HEK293 (cell line): ENCODE results near the gene JPH3.

Experiments
- CTCF ChIA-PET: fragments of 350-600 bp; formaldehyde crosslinking; extraction: SDS; loops from one replicate; lab custom pipeline; 2021; ENCODE audit warnings: antibody characterized with exemption; lab: Yijun Ruan, JAX
- POLR2A ChIA-PET: fragments of 300-600 bp; formaldehyde crosslinking; extraction: SDS; loops from one replicate; lab custom pipeline; 2020; ENCODE audit warnings: antibody characterized with exemption, inconsistent platforms; lab: Yijun Ruan, JAX
- H3K27ac ChIP-seq: fragments of 200-500 bp; sonication (Bioruptor generic); 2 replicates; pipeline ENCODE4 v1.5.1; 2014; ENCODE audit warnings: low read depth, low read length, control low read depth, inconsistent platforms; ENCODE audit errors: extremely low read depth
- H3K36me3 ChIP-seq, 2 experiments: fragments of 200-500 bp in 1 of 2; sonication (Bioruptor generic) in 1 of 2; 1 replicate in 1 of 2; 2 replicates in 1 of 2; pipeline ENCODE4 v1.5.1; 2014 to 2017; ENCODE audit warnings: inconsistent platforms in 2 of 2, low read length in 2 of 2; ENCODE audit not compliant: control insufficient read depth in 2 of 2, insufficient read depth in 1 of 2
- H3K4me1 ChIP-seq: fragments of 200-500 bp; sonication (Bioruptor generic); 2 replicates; pipeline ENCODE4 v1.5.1; 2014; ENCODE audit warnings: mild to moderate bottlenecking, low read length, inconsistent platforms; ENCODE audit not compliant: control insufficient read depth, insufficient read depth
- H3K4me3 ChIP-seq: 2 replicates; pipeline ENCODE4 v1.5.1; 2011; ENCODE audit warnings: low read depth, mild to moderate bottlenecking, control low read depth, low read length, moderate library complexity
- H3K9me3 ChIP-seq: fragments of 200-500 bp; sonication (Bioruptor generic); 2 replicates; pipeline ENCODE4 v1.5.1; 2014; ENCODE audit warnings: low read depth, low read length, inconsistent platforms; ENCODE audit not compliant: control insufficient read depth, insufficient read depth
- FEZF1 ChIP-seq: fragments of 450-650 bp; formaldehyde crosslinking; IDR thresholded peaks from 2 replicates; pipeline ENCODE4 v1.5.1; 2016; ENCODE audit warnings: missing biosample characterization, missing genetic modification characterization
- GLIS1 ChIP-seq: fragments of 450-650 bp; formaldehyde crosslinking; IDR thresholded peaks from 2 replicates; pipeline ENCODE4 v1.5.1; 2016; ENCODE audit warnings: missing biosample characterization, missing genetic modification characterization
- MEIS1 ChIP-seq: sonication (generic); formaldehyde crosslinking; IDR thresholded peaks from 2 replicates; pipeline ENCODE4 v1.8.1; 2022; ENCODE audit warnings: missing genetic modification reagents, mild to moderate bottlenecking, borderline replicate concordance
- RBAK ChIP-seq: fragments of 450-650 bp; formaldehyde crosslinking; IDR thresholded peaks from 2 replicates; pipeline ENCODE4 v1.5.1; 2016; ENCODE audit warnings: missing biosample characterization, missing genetic modification characterization
- SALL2 ChIP-seq: fragments of 450-650 bp; formaldehyde crosslinking; IDR thresholded peaks from 2 replicates; pipeline ENCODE4 v1.5.0; 2017; ENCODE audit warnings: missing biosample characterization, mild to moderate bottlenecking, missing genetic modification characterization, borderline replicate concordance
- SP3 ChIP-seq: fragments of 450-650 bp; formaldehyde crosslinking; IDR thresholded peaks from 2 replicates; pipeline ENCODE4 v1.5.1; 2016; ENCODE audit warnings: missing biosample characterization, missing genetic modification characterization
- ZBTB20 ChIP-seq: fragments of 450-650 bp; formaldehyde crosslinking; IDR thresholded peaks from 2 replicates; pipeline ENCODE4 v1.5.1; 2016; ENCODE audit warnings: missing biosample characterization, missing genetic modification characterization
- ZFP41 ChIP-seq: fragments of 450-650 bp; formaldehyde crosslinking; IDR thresholded peaks from 2 replicates; pipeline ENCODE4 v1.5.1; 2016; ENCODE audit warnings: missing biosample characterization, missing genetic modification characterization, borderline replicate concordance
- ZNF132 ChIP-seq: fragments of 450-650 bp; formaldehyde crosslinking; IDR thresholded peaks from 2 replicates; pipeline ENCODE4 v1.5.1; 2017; ENCODE audit warnings: missing biosample characterization, missing genetic modification characterization, borderline replicate concordance
- ZNF133 ChIP-seq: fragments of 450-650 bp; formaldehyde crosslinking; IDR thresholded peaks from 2 replicates; pipeline ENCODE4 v1.5.1; 2016; ENCODE audit warnings: missing biosample characterization, missing genetic modification characterization
- ZNF302 ChIP-seq: fragments of 450-650 bp; formaldehyde crosslinking; IDR thresholded peaks from 2 replicates; pipeline ENCODE4 v1.5.1; 2016; ENCODE audit warnings: missing biosample characterization, missing genetic modification characterization, low read depth
- ZNF37A ChIP-seq: fragments of 450-650 bp; IDR thresholded peaks from 2 replicates; pipeline ENCODE4 v1.5.1; 2018; ENCODE audit warnings: missing biosample characterization, missing genetic modification characterization
- ZNF404 ChIP-seq: fragments of 450-650 bp; formaldehyde crosslinking; IDR thresholded peaks from 2 replicates; pipeline ENCODE4 v1.5.1; 2017; ENCODE audit warnings: missing biosample characterization, missing genetic modification characterization
- ZNF514 ChIP-seq: fragments of 450-650 bp; formaldehyde crosslinking; IDR thresholded peaks from 2 replicates; pipeline ENCODE4 v1.5.1; 2016; ENCODE audit warnings: missing biosample characterization, missing genetic modification characterization
- ZNF561 ChIP-seq: fragments of 450-650 bp; IDR thresholded peaks from 2 replicates; pipeline ENCODE4 v1.5.1; 2018; ENCODE audit warnings: missing biosample characterization, missing genetic modification characterization, borderline replicate concordance
- ZNF623 ChIP-seq: fragments of 450-650 bp; formaldehyde crosslinking; IDR thresholded peaks from 2 replicates; pipeline ENCODE4 v1.5.1; 2016; ENCODE audit warnings: missing biosample characterization, missing genetic modification characterization
- ZNF670 ChIP-seq: fragments of 450-650 bp; formaldehyde crosslinking; IDR thresholded peaks from 2 replicates; pipeline ENCODE4 v1.5.1; 2016; ENCODE audit warnings: missing biosample characterization, missing genetic modification characterization, low read depth
- ZNF747 ChIP-seq: fragments of 450-650 bp; formaldehyde crosslinking; IDR thresholded peaks from 2 replicates; pipeline ENCODE4 v1.5.1; 2016; ENCODE audit warnings: missing biosample characterization, missing genetic modification characterization
- ZNF776 ChIP-seq: fragments of 450-650 bp; formaldehyde crosslinking; IDR thresholded peaks from 2 replicates; pipeline ENCODE4 v1.5.0; 2017; ENCODE audit warnings: missing biosample characterization, missing genetic modification characterization, borderline replicate concordance
- ZNF792 ChIP-seq: fragments of 450-650 bp; formaldehyde crosslinking; IDR thresholded peaks from 2 replicates; pipeline ENCODE4 v1.5.1; 2016; ENCODE audit warnings: missing biosample characterization, missing genetic modification characterization
- TF ChIP-seq, protein P1 (sequence below): fragments of 450-650 bp; formaldehyde crosslinking; IDR thresholded peaks from 2 replicates; pipeline ENCODE4 v1.5.1; 2016; ENCODE audit warnings: missing biosample characterization, missing genetic modification characterization
- TF ChIP-seq, protein P2 (sequence below): fragments of 450-650 bp; formaldehyde crosslinking; IDR thresholded peaks from 2 replicates; pipeline ENCODE4 v1.5.1; 2016; ENCODE audit warnings: missing biosample characterization, missing genetic modification characterization
- TF ChIP-seq, protein P3 (sequence below): fragments of 450-650 bp; formaldehyde crosslinking; IDR thresholded peaks from 2 replicates; pipeline ENCODE4 v1.5.1; 2016; ENCODE audit warnings: missing biosample characterization, missing genetic modification characterization
- TF ChIP-seq, protein P4 (sequence below): fragments of 450-650 bp; formaldehyde crosslinking; IDR thresholded peaks from 2 replicates; pipeline ENCODE4 v1.5.1; 2016; ENCODE audit warnings: missing biosample characterization, missing genetic modification characterization

JPH3 gene

DNA sequence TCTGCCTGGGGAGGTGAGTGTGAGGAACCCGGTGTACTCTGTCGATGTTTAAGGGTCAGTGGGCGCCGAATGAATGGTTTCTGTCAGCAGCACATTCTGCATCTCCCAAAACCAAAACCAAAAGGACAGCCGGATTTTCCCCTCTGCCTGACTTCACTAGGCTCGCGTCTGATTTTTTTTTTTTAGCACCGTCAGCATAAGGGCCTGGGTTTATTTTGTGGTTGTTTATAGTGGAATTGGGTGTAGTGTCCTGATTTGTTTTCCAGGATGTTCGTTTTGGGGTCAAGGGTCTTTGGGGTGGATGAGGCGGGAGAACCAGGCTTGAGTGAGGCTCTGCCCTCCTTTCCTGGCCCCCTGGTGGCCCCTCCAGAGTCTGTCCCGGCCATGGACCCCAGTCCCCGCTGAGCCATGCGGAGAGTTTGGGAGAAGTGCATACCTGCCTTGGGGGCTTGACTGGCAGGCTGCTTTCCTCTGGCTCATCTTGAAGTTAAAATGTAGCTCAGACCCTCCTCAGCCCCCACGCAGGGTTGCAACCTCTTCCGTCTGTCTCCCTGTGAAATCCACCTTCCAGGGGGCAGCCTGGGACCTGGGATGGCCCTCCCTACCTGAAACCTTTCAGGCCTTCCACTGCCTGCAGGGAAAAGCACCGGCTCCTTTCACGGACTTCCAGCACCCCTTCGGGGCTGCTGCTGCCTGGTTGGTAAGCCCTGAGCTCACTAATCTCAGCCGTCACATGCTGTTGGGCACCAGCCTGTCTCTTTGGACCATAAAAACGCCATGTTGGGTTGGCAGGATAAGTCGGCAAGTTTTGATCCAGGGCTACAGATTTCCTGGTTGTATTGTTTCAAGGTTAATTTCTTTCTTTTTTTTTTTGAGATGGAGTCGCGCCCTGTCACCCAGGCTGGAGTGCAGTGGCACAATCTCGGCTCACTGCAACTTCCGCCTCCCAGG, 60.2 kb downstream of the JPH3 start:
- TF ChIP-seq SALL2 (tag by site-specific recombination) (no peak), GLIS1 (tag by site-specific recombination) (no peak), ZNF133 (no peak), RBAK (no peak), ZNF747 (tag by site-specific recombination) (no peak), FEZF1 (tag by site-specific recombination) (no peak)
- TF ChIP-seq, protein P1, sequence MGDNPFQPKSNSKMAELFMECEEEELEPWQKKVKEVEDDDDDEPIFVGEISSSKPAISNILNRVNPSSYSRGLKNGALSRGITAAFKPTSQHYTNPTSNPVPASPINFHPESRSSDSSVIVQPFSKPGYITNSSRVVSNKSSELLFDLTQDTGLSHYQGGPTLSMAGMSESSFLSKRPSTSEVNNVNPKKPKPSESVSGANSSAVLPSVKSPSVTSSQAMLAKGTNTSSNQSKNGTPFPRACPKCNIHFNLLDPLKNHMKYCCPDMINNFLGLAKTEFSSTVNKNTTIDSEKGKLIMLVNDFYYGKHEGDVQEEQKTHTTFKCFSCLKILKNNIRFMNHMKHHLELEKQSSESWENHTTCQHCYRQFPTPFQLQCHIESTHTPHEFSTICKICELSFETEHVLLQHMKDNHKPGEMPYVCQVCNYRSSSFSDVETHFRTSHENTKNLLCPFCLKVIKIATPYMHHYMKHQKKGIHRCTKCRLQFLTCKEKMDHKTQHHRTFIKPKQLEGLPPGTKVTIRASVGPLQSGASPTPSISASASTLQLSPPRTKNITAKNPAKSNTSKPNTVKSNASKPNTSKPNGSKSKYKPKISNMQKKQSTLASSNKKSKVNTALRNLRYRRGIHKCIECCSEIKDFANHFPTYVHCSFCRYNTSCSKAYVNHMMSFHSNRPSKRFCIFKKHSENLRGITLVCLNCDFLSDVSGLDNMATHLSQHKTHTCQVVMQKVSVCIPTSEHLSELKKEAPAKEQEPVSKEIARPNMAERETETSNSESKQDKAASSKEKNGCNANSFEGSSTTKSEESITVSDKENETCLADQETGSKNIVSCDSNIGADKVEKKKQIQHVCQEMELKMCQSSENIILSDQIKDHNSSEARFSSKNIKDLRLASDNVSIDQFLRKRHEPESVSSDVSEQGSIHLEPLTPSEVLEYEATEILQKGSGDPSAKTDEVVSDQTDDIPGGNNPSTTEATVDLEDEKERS, result no peak
- TF ChIP-seq, all 188 proteins: peak for 0
- ChIA-PET POLR2A (interaction anchor here (1.0 kb wide), 1 partner anchor 12 kb away, joined by 3 read pairs; no protein-coding TSS in a partner anchor), CTCF (interaction anchor here (0.6 to 1.6 kb wide), 3 partner anchors 9 to 299 kb away, joined by 3 to 6 read pairs (median 3); no protein-coding TSS in a partner anchor)
- no peaks in the 10 kb centered on the region for H3K4me1 ChIP-seq
- H3K36me3 ChIP-seq, result no peaks in the 10 kb centered on the region
- no peak overlapping the region for H3K27ac ChIP-seq
- no peak overlapping the region for H3K4me3 ChIP-seq
- H3K9me3 ChIP-seq, result no peaks in the 10 kb centered on the region

DNA sequence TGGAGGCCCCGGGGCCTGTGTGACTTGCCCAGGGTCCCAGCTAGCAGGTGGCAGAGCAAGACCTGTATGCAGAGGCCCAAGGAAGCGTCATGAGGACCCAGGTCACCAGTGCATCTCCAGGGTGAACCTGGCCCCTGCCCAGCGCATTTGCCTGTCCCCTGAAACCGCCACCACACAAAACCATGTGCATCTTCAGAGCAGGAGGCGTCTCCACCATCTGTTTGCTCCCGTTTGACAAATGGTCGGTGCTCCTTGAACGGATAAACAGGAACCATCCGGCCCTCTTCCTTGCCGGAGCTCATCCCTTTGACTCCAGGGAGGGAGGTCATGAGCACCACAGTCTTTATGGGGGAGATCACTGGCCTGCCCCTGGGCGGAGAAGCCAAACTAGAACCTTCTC, 62.5 kb downstream of the JPH3 start:
- H3K36me3 ChIP-seq, result no peaks in the 10 kb centered on the region
- TF ChIP-seq ZFP41 (tag by site-specific recombination), result no peak
- TF ChIP-seq, protein P2, sequence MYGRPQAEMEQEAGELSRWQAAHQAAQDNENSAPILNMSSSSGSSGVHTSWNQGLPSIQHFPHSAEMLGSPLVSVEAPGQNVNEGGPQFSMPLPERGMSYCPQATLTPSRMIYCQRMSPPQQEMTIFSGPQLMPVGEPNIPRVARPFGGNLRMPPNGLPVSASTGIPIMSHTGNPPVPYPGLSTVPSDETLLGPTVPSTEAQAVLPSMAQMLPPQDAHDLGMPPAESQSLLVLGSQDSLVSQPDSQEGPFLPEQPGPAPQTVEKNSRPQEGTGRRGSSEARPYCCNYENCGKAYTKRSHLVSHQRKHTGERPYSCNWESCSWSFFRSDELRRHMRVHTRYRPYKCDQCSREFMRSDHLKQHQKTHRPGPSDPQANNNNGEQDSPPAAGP (tag by site-specific recombination), result no peak
- TF ChIP-seq, all 188 proteins: peak for 0
- ChIA-PET POLR2A (no interaction called here), CTCF (interaction anchor here (1.0 kb wide), 1 partner anchor 17 kb away, joined by 3 read pairs; no protein-coding TSS in a partner anchor)
- H3K27ac ChIP-seq, result no peak overlapping the region
- no peak overlapping the region for H3K4me3 ChIP-seq
- H3K9me3 ChIP-seq, result no peaks in the 10 kb centered on the region
- H3K4me1 ChIP-seq, result no peaks in the 10 kb centered on the region

DNA sequence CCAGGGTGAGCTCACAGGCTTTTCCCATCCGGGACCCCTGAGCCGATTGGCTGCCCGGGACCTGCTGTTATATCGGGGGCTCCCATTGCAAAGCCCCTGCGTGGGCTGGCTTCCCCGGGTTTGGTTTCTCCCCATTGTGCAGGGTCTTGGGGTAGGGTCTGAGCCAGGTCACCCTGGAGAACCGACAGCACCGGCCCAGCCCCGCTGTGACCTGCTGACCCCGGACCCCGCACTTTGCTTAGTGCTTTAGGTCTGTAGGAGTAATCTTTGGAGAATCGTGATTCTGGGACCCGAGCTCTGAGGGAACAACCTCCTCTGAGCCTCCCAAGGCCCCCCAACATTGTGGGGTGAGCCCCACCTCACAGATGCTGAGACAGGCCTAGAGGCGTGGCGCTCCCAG, 62.9 kb downstream of the JPH3 start:
- ChIA-PET POLR2A (no interaction called here), CTCF (interaction anchor here (1.0 kb wide), 1 partner anchor 17 kb away, joined by 3 read pairs; no protein-coding TSS in a partner anchor)
- H3K27ac ChIP-seq, result no peak overlapping the region
- no peak overlapping the region for H3K4me3 ChIP-seq
- H3K4me1 ChIP-seq, result no peaks in the 10 kb centered on the region
- H3K36me3 ChIP-seq, result no peaks in the 10 kb centered on the region
- no peaks in the 10 kb centered on the region for H3K9me3 ChIP-seq
- TF ChIP-seq ZNF514 (tag by site-specific recombination) (no peak), ZNF37A (tag by site-specific recombination) (no peak), MEIS1 (no peak), ZNF776 (tag by site-specific recombination) (no peak), FEZF1 (tag by site-specific recombination) (no peak), ZNF132 (no peak), ZNF792 (tag by site-specific recombination) (no peak), ZNF670 (no peak), ZFP41 (tag by site-specific recombination) (no peak), ZBTB20 (tag by site-specific recombination) (no peak), ZNF561 (no peak), SP3 (no peak), ZNF302 (tag by site-specific recombination) (no peak), ZNF623 (tag by site-specific recombination) (no peak), ZNF404 (tag by site-specific recombination) (no peak)
- TF ChIP-seq, protein P3, sequence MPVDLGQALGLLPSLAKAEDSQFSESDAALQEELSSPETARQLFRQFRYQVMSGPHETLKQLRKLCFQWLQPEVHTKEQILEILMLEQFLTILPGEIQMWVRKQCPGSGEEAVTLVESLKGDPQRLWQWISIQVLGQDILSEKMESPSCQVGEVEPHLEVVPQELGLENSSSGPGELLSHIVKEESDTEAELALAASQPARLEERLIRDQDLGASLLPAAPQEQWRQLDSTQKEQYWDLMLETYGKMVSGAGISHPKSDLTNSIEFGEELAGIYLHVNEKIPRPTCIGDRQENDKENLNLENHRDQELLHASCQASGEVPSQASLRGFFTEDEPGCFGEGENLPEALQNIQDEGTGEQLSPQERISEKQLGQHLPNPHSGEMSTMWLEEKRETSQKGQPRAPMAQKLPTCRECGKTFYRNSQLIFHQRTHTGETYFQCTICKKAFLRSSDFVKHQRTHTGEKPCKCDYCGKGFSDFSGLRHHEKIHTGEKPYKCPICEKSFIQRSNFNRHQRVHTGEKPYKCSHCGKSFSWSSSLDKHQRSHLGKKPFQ (tag by site-specific recombination), result no peak
- TF ChIP-seq, protein P4, sequence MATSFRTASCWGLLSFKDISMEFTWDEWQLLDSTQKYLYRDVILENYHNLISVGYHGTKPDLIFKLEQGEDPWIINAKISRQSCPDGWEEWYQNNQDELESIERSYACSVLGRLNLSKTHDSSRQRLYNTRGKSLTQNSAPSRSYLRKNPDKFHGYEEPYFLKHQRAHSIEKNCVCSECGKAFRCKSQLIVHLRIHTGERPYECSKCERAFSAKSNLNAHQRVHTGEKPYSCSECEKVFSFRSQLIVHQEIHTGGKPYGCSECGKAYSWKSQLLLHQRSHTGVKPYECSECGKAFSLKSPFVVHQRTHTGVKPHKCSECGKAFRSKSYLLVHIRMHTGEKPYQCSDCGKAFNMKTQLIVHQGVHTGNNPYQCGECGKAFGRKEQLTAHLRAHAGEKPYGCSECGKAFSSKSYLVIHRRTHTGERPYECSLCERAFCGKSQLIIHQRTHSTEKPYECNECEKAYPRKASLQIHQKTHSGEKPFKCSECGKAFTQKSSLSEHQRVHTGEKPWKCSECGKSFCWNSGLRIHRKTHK (tag by site-specific recombination), result no peak
